Progenitor cell of endocrine pancreas (in vitro differentiated cells): ENCODE results near the gene RBM46. TPM values are rescaled to one million over a fixed set of nuclear protein-coding genes. Genes with fewer than 3 reads are reported as not detected.

Source experiments
- DNase-seq: peaks from one replicate; pipeline ENCODE4 v3.0.0; 2021; ENCODE audit warnings: low spot score; ENCODE audit not compliant: unreplicated experiment
- H3K27ac Mint-ChIP-seq: 2 replicates; pipeline ENCODE4 v1.8.0; 2021; ENCODE audit warnings: mild to moderate bottlenecking, moderate library complexity, mixed read lengths
- H3K27me3 Mint-ChIP-seq: 2 replicates; pipeline ENCODE4 v1.8.0; 2021; ENCODE audit warnings: mixed read lengths
- H3K36me3 Mint-ChIP-seq: 2 replicates; pipeline ENCODE4 v1.8.0; 2022; ENCODE audit warnings: mixed read lengths; ENCODE audit not compliant: insufficient read depth
- H3K4me1 Mint-ChIP-seq: 2 replicates; pipeline ENCODE4 v1.8.0; 2021; ENCODE audit warnings: low read depth, mixed read lengths
- H3K4me3 Mint-ChIP-seq: 2 replicates; pipeline ENCODE4 v1.8.0; 2021; ENCODE audit warnings: low read depth, mild to moderate bottlenecking, moderate library complexity, mixed read lengths
- H3K9me3 Mint-ChIP-seq: 2 replicates; pipeline ENCODE4 v1.8.0; 2021; ENCODE audit warnings: low read depth, mixed read lengths
- CTCF ChIP-seq: fragments of 200-600 bp; sonication (generic); IDR thresholded peaks from one replicate; pipeline ENCODE4 v1.5.0; 2021; ENCODE audit warnings: antibody characterized with exemption, mild to moderate bottlenecking; ENCODE audit not compliant: unreplicated experiment
- total RNA-seq: library from RNA; stranded (reverse); gene quantifications from 2 replicates; pipeline ENCODE4 v1.2.1, GENCODE V29; 2021

RBM46 gene
- total RNA-seq, 1 donor from 2014 or later, result 0.98 TPM

GRCh38 chr4:154836513-154836912 is 55.4 kb downstream of the RBM46 start:
- Mint-ChIP-seq H3K4me1 (peaks cover 23% of the 10 kb centered on the region), H3K27ac (peak overlapping the region; percentile 18), H3K4me3 (no peak overlapping the region), H3K27me3 (peaks cover 15% of the 10 kb centered on the region), H3K9me3 (peaks cover 17% of the 10 kb centered on the region), H3K36me3 (peaks cover 4% of the 10 kb centered on the region)
- TF ChIP-seq CTCF, result no peak
- DNase-seq, result no peak

GRCh38 chr4:154838155-154838554 is 57.1 kb downstream of the RBM46 start:
- no peak for DNase-seq
- Mint-ChIP-seq H3K4me3 (no peak overlapping the region), H3K27me3 (peaks cover 17% of the 10 kb centered on the region), H3K9me3 (peaks cover 13% of the 10 kb centered on the region), H3K27ac (no peak overlapping the region), H3K36me3 (peaks cover 4% of the 10 kb centered on the region), H3K4me1 (peaks cover 23% of the 10 kb centered on the region)
- no peak for TF ChIP-seq CTCF

GRCh38 chr4:154838694-154839093 is 57.6 kb downstream of the RBM46 start:
- Mint-ChIP-seq H3K36me3 (peaks cover 4% of the 10 kb centered on the region), H3K27me3 (peaks cover 17% of the 10 kb centered on the region), H3K4me3 (no peak overlapping the region), H3K4me1 (peaks cover 23% of the 10 kb centered on the region), H3K27ac (no peak overlapping the region), H3K9me3 (peaks cover 13% of the 10 kb centered on the region)
- no peak for DNase-seq
- TF ChIP-seq CTCF, result no peak

- H3K9me3 Mint-ChIP-seq, result peaks cover under 1% of the 10 kb centered on the region
- no peak overlapping the region for H3K27ac Mint-ChIP-seq
- peaks cover 3% of the 10 kb centered on the region for H3K4me1 Mint-ChIP-seq
- DNase-seq, result no peak
- H3K36me3 Mint-ChIP-seq, result no peaks in the 10 kb centered on the region
- H3K4me3 Mint-ChIP-seq, result no peak overlapping the region
- peak; percentile 58 for TF ChIP-seq CTCF
- peaks cover 27% of the 10 kb centered on the region for H3K27me3 Mint-ChIP-seq
Measured at GRCh38 chr4:154854362-154854761, 73.3 kb downstream of the RBM46 start.

GRCh38 chr4:154858166-154858565 is 77.1 kb downstream of the RBM46 start:
- H3K9me3 Mint-ChIP-seq, result peaks cover 5% of the 10 kb centered on the region
- DNase-seq, result no peak

More at GRCh38 chr4:154858166-154858565, 77.1 kb downstream of the RBM46 start:
- H3K27me3 Mint-ChIP-seq, result peaks cover 9% of the 10 kb centered on the region
- H3K27ac Mint-ChIP-seq, result no peak overlapping the region
- peaks cover 3% of the 10 kb centered on the region for H3K4me1 Mint-ChIP-seq
- no peak for TF ChIP-seq CTCF
- peaks cover 1% of the 10 kb centered on the region for H3K36me3 Mint-ChIP-seq
- no peak overlapping the region for H3K4me3 Mint-ChIP-seq
